SK-N-SH treated with all-trans-retinoic acid at 6 μM for 48 hours (cell line): ENCODE measurements around the gene TBCD.

ENCODE experiments used
- CREB5 ChIP-seq: fragments of 250-450 bp; sonication (Bioruptor Pico); IDR thresholded peaks from 2 replicates; pipeline ENCODE4 v1.5.1; 2020; ENCODE audit warnings: low read depth, mild to moderate bottlenecking, moderate library complexity
- CSDC2 ChIP-seq: fragments of 250-450 bp; sonication (Bioruptor Pico); IDR thresholded peaks from 2 replicates; pipeline ENCODE4 v1.5.0; 2020; ENCODE audit warnings: mild to moderate bottlenecking, moderate library complexity
- ISL1 ChIP-seq: fragments of 250-450 bp; sonication (Bioruptor Pico); IDR thresholded peaks from 2 replicates; pipeline ENCODE4 v2.1.2; 2022; ENCODE audit warnings: mild to moderate bottlenecking, moderate library complexity
- POU6F1 ChIP-seq: fragments of 250-450 bp; sonication (Bioruptor Pico); IDR thresholded peaks from 2 replicates; pipeline ENCODE4 v1.8.0; 2021; ENCODE audit warnings: low read depth, mild to moderate bottlenecking, moderate library complexity, borderline replicate concordance
- RARB ChIP-seq: fragments of 250-450 bp; sonication (Bioruptor Pico); IDR thresholded peaks from 2 replicates; pipeline ENCODE4 v1.8.0; 2021; ENCODE audit warnings: mild to moderate bottlenecking, moderate library complexity
- TCF4 ChIP-seq: fragments of 250-450 bp; sonication (Bioruptor Pico); IDR thresholded peaks from 2 replicates; pipeline ENCODE4 v1.8.0; 2021; ENCODE audit warnings: mild to moderate bottlenecking, moderate library complexity, borderline replicate concordance
- ZNF565 ChIP-seq: fragments of 450-650 bp; formaldehyde crosslinking; conservative IDR thresholded peaks from 2 replicates; pipeline ENCODE4 v1.5.0; 2020; ENCODE audit warnings: low read depth, mild to moderate bottlenecking, moderate library complexity

- TF ChIP-seq ISL1 (CRISPR knock-in tag) (no peak), CSDC2 (CRISPR knock-in tag) (no peak), RARB (CRISPR knock-in tag) (no peak), ZNF565 (CRISPR knock-in tag) (no peak), TCF4 (CRISPR knock-in tag) (no peak), CREB5 (no peak), POU6F1 (CRISPR knock-in tag) (no peak)
Observed at GRCh38 chr17:82779541-82779940, 27.7 kb downstream of the TBCD start.
